Mammary epithelial cell (primary cell): ENCODE measurements around the gene HOXB13.

Experiments used
- EZH2 ChIP-seq: IDR thresholded peaks from 2 replicates; pipeline ENCODE4 v1.6.1; 2012; ENCODE audit warnings: low read length, inconsistent platforms, borderline replicate concordance
- TF ChIP-seq, protein P1 (sequence below), 2 donors: IDR thresholded peaks in 1 of 2; conservative IDR thresholded peaks in 1 of 2; 2 replicates each; pipeline ENCODE4 v1.5.1; 2011 to 2012; ENCODE audit warnings: inconsistent platforms in 2 of 2, low read length in 2 of 2, mild to moderate bottlenecking in 2 of 2, control low read depth in 1 of 2, low read depth in 1 of 2; ENCODE audit not compliant: insufficient read depth in 1 of 2; ENCODE audit errors: extremely low read depth in 1 of 2

DNA sequence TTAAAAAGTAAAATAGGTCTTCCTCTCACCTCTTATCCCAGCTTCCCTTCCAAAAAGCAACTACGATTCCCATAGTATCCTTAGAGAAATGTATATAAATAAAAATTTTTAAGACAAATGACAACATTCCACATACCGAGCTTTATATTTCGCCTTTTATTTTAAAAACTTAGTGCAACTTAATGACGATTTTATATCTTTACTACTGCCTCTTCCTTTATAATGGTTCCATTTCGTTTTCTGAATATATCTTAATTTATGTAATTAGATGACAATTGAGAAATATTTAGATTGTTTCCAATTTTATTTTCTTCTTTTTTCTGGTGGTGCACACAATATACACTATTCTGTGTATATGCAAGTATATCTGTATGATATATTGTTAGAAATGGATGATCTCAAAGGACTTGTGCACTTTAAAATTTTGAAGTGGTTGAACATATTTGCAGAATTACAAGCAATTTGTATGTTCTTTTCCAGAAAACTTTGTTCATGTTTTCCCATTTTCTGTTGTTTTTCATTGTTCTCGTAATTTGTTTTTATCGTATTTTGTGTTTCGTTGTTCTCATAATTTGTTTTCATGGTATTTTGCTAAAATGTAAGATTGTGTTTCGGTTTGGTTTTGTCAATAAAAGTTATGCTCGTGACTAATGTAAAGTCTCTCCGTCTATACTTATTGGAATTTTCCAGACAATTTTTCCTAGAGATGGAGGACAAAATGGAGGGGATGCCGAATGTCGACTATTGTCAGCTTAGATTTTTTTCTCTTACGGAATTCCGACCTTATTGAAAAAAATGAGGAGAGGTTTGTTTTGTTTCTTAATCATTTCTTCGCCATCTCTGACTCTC is 20.4 kb upstream of the HOXB13 start:
- TF ChIP-seq, protein P1, sequence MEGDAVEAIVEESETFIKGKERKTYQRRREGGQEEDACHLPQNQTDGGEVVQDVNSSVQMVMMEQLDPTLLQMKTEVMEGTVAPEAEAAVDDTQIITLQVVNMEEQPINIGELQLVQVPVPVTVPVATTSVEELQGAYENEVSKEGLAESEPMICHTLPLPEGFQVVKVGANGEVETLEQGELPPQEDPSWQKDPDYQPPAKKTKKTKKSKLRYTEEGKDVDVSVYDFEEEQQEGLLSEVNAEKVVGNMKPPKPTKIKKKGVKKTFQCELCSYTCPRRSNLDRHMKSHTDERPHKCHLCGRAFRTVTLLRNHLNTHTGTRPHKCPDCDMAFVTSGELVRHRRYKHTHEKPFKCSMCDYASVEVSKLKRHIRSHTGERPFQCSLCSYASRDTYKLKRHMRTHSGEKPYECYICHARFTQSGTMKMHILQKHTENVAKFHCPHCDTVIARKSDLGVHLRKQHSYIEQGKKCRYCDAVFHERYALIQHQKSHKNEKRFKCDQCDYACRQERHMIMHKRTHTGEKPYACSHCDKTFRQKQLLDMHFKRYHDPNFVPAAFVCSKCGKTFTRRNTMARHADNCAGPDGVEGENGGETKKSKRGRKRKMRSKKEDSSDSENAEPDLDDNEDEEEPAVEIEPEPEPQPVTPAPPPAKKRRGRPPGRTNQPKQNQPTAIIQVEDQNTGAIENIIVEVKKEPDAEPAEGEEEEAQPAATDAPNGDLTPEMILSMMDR (conservative IDR thresholded peaks at IDR 0.05 in 1 of 2, IDR thresholded peaks at IDR 0.05 in 1 of 2; ENCODE audit: extremely low read depth in 1 of 2, insufficient read depth in 1 of 2, low read depth in 1 of 2, low read length in 2 of 2) = no peak
- no peak for TF ChIP-seq EZH2
